Lower lobe of right lung (tissue), 2 donors: Measurements from ENCODE around the gene SLC38A8. TPM values are rescaled to one million over a fixed set of nuclear protein-coding genes. Genes with fewer than 3 reads are reported as not detected.

Source experiments
- ATAC-seq, 2 donors: fragments of 200-7000 bp; cut with Tn5 transposase; one replicate each; pipeline ENCODE4 v1.9.1; 2020 to 2022; ENCODE audit warnings: mild to moderate bottlenecking in 2 of 2, moderate library complexity in 2 of 2
- DNase-seq: peaks from one replicate; pipeline ENCODE4 v3.0.0-alpha.2; 2020
- H3K27ac ChIP-seq: fragments of 200-600 bp; one replicate; pipeline ENCODE4 v1.8.0; 2022
- H3K27me3 ChIP-seq: fragments of 200-600 bp; one replicate; pipeline ENCODE4 v1.8.0; 2022; ENCODE audit warnings: low read depth
- H3K36me3 ChIP-seq: fragments of 200-600 bp; one replicate; pipeline ENCODE4 v1.8.0; 2022; ENCODE audit warnings: mild to moderate bottlenecking
- H3K4me1 ChIP-seq: fragments of 200-600 bp; one replicate; pipeline ENCODE4 v1.8.0; 2022
- H3K4me3 ChIP-seq: fragments of 200-600 bp; one replicate; pipeline ENCODE4 v1.8.0; 2022; ENCODE audit warnings: mild to moderate bottlenecking
- H3K9me3 ChIP-seq: fragments of 200-600 bp; one replicate; pipeline ENCODE4 v1.8.0; 2022
- CTCF ChIP-seq: fragments of 200-600 bp; IDR thresholded peaks from one replicate; pipeline ENCODE4 v1.8.0; 2022; ENCODE audit warnings: antibody characterized with exemption, mild to moderate bottlenecking
- intact Hi-C: fragments of 100-400 bp; cut with DNase I; formaldehyde crosslinking; loops from one replicate; pipeline ENCODE4 v1.11.0; 2022
- total RNA-seq: library from RNA; stranded (reverse); fragmentation: NEBNext Ultra II Directional; extraction: Animal tissue kit (Norgen Biotek cat#: 25700); gene quantifications from one replicate; pipeline ENCODE4 v1.2.1, GENCODE V29; 2021
- donor health status: DM: no; HTN: yes; CAD: no; lungs with severe emphysema.

SLC38A8 gene
- total RNA-seq, 1 donor from 2014 or later: not detected

- Histone ChIP-seq H3K27me3 (peaks cover 20% of the 10 kb centered on the region), H3K36me3 (no peaks in the 10 kb centered on the region), H3K9me3 (peaks cover 4% of the 10 kb centered on the region), H3K4me1 (no peaks in the 10 kb centered on the region), H3K4me3 (no peak overlapping the region), H3K27ac (no peak overlapping the region)
- intact Hi-C loops: no loop called here
- DNase-seq (peak; percentile 30), ATAC-seq (no peak)
- TF ChIP-seq CTCF: no peak
Measured at GRCh38 chr16:84040823-84041820, 1.5 kb downstream of the SLC38A8 start.

- ATAC-seq: no peak
- intact Hi-C loops: no loop called here
- H3K4me1 ChIP-seq: no peaks in the 10 kb centered on the region
- peaks cover 20% of the 10 kb centered on the region for H3K27me3 ChIP-seq
- H3K9me3 ChIP-seq: peaks cover 8% of the 10 kb centered on the region
- no peaks in the 10 kb centered on the region for H3K36me3 ChIP-seq
- no peak for TF ChIP-seq CTCF
- H3K4me3 ChIP-seq: no peak overlapping the region
- DNase-seq: no peak
- no peak overlapping the region for H3K27ac ChIP-seq
Measured at GRCh38 chr16:84040226-84040822, 2.3 kb downstream of the SLC38A8 start.

- H3K27ac ChIP-seq: no peak overlapping the region
- H3K27me3 ChIP-seq: peaks cover 16% of the 10 kb centered on the region
- H3K9me3 ChIP-seq: peaks cover 8% of the 10 kb centered on the region
- intact Hi-C loops: no loop called here
- ATAC-seq: no peak
- DNase-seq: no peak
- no peaks in the 10 kb centered on the region for H3K36me3 ChIP-seq
- no peaks in the 10 kb centered on the region for H3K4me1 ChIP-seq
- no peak overlapping the region for H3K4me3 ChIP-seq
- no peak for TF ChIP-seq CTCF
Measured at GRCh38 chr16:84039696-84040095, 2.9 kb downstream of the SLC38A8 start.

- DNase-seq (no peak), ATAC-seq (no peak)
- H3K4me1 ChIP-seq: no peaks in the 10 kb centered on the region
- intact Hi-C loops: no loop called here
- no peaks in the 10 kb centered on the region for H3K36me3 ChIP-seq
- H3K27ac ChIP-seq: no peak overlapping the region
- TF ChIP-seq CTCF: no peak
- H3K4me3 ChIP-seq: no peak overlapping the region
- peaks cover 8% of the 10 kb centered on the region for H3K9me3 ChIP-seq
- peaks cover 11% of the 10 kb centered on the region for H3K27me3 ChIP-seq
Measured at GRCh38 chr16:84038469-84038868, 4.1 kb downstream of the SLC38A8 start.

GRCh38 chr16:84036982-84037425 lies 5.6 kb downstream of the SLC38A8 start:
- DNase-seq: no peak

More at GRCh38 chr16:84036982-84037425, 5.6 kb downstream of the SLC38A8 start:
- ATAC-seq: no peak
- Histone ChIP-seq H3K4me3 (no peak overlapping the region), H3K36me3 (no peaks in the 10 kb centered on the region), H3K27ac (no peak overlapping the region), H3K27me3 (peaks cover 12% of the 10 kb centered on the region), H3K9me3 (peaks cover 8% of the 10 kb centered on the region), H3K4me1 (no peaks in the 10 kb centered on the region)
- no peak for TF ChIP-seq CTCF
- intact Hi-C loops: no loop called here
